Cardiac fibroblast (primary cell): ENCODE measurements around the gene SCN3B.

Source experiments
- DNase-seq, 2 donors: peaks; one replicate each; pipeline versions ENCODE4 v3.0.0 to v3.0.0-alpha.2; 2010; ENCODE audit warnings: low read depth in 2 of 2
- H3K4me3 ChIP-seq, 2 donors: replicated peaks in 1 of 2; 1 replicate in 1 of 2; 2 replicates in 1 of 2; pipeline ENCODE4 v1.5.1; 2011; ENCODE audit warnings: low read depth in 2 of 2, low read length in 2 of 2, mild to moderate bottlenecking in 2 of 2, moderate library complexity in 1 of 2
- TF ChIP-seq, protein P1 (sequence below): IDR thresholded peaks from one replicate; pipeline ENCODE4 v1.5.1; 2011; ENCODE audit warnings: low read depth, mild to moderate bottlenecking, low read length, inconsistent platforms

The SCN3B gene

GRCh38 chr11:123594188-123594901 lies 60.1 kb downstream of the SCN3B start:
- peak in 1 of 2 donors; percentile 10 for DNase-seq
- H3K4me3 ChIP-seq: no peak overlapping the region
- TF ChIP-seq, protein P1, sequence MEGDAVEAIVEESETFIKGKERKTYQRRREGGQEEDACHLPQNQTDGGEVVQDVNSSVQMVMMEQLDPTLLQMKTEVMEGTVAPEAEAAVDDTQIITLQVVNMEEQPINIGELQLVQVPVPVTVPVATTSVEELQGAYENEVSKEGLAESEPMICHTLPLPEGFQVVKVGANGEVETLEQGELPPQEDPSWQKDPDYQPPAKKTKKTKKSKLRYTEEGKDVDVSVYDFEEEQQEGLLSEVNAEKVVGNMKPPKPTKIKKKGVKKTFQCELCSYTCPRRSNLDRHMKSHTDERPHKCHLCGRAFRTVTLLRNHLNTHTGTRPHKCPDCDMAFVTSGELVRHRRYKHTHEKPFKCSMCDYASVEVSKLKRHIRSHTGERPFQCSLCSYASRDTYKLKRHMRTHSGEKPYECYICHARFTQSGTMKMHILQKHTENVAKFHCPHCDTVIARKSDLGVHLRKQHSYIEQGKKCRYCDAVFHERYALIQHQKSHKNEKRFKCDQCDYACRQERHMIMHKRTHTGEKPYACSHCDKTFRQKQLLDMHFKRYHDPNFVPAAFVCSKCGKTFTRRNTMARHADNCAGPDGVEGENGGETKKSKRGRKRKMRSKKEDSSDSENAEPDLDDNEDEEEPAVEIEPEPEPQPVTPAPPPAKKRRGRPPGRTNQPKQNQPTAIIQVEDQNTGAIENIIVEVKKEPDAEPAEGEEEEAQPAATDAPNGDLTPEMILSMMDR: no peak

DNA sequence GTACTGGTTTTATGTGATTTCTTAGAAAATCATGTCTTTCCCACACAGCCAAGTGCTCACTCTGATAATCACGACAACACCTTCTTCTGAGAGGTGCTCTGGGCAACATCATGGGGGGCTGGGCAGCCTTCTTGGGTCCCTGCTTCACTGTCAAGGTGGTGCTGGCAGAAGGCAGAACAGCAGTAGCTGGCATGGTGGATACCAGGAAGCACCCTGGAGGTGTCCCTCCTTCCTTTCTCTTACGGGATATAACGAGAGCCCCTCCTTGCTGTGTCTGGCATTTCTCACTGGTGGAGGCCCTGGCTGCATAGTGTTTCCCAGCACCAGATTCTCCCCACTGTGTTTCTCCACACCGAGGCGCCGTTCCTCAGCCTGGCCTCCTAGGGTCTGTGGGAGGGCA lies 60.9 kb downstream of the SCN3B start:
- DNase-seq: no peak
- TF ChIP-seq, protein P1: no peak
- no peak overlapping the region for H3K4me3 ChIP-seq

DNA sequence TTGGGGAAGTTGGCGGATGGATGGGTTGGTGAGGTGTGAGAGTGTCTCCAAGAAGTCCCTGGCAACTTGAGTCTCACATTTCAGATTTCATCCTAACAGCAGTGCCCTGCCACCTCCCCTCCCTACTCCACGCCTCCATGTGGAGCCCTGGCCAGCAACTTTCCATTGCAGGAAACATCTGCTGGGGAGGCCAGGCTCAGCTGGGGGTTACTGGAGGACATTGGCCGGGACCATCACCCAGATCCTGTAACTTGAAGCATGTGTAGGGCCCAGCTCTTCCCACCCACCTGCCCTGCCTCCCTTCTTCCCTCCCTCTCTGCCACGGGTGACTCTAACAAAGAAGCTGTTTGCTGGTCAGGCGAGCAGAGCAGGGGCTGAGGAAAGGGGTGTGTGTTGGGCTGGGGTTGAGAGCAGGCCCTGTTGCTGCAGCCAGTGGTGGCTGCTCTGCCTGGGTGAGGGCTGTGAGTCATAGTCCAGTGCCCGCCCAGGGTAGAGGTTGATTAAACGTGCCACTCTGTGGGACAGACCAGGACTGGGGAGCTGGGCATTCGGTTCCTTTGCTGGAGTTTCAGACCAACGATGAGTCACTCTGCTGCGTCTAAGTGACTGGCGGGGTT lies 64.0 kb downstream of the SCN3B start:
- TF ChIP-seq, protein P1: no peak
- peak; percentile 16 to 59 for DNase-seq
- no peak overlapping the region for H3K4me3 ChIP-seq

DNA sequence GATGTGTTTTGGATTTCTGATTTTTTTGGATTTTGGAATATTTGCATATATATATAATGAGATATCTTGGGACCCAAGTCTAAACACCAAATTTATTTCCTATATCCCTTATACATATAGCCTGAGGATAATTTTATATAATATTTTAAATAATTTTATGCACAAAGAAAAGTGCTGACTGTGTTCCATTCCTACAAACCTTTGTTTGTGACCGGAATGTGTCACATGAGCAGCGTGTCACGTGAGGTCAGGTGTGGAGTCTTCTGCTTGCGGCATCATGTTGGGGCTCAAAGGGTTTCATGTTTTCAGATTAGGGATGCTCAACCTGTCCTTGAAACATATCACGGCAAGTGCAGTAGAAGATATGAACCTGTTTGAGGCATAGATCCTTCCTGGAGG lies 65.6 kb downstream of the SCN3B start:
- DNase-seq: no peak
- TF ChIP-seq, protein P1: no peak
- no peak overlapping the region for H3K4me3 ChIP-seq

DNA sequence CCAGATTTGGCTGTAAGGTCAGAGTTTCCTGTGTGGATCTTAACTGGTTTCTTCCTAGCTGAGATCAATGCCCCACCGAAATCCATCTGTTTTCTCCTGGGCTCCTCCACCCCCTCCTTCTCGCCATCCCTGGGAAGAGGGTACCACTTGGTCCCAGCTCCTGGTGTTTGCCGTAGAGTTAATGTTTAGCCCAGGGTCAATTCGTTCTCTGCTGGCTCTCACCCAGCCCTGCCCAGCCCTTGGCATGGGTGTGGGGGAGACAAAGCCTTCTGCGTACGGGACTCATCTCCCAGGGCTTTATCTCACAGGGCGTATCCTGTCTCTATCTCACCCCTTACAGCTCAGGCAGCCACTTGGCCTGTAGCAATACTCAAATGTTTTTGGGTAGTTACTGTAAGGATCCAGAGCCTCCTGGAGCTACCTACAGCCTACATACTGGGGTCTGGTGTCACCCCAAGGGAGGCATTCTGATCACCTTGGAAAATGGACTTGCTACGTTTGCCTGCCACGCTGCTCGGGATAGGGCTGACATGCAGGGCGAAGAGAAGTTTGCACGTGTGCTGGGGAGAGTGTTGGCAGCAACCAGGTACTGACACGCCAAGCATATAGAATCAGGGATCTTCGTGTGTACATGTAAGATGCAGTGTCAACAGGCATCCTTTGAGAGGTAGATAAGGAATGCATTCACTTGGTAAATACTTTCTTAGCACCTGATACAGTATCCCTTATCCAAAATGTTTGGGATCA lies 66.1 kb downstream of the SCN3B start:
- no peak for DNase-seq

DNA sequence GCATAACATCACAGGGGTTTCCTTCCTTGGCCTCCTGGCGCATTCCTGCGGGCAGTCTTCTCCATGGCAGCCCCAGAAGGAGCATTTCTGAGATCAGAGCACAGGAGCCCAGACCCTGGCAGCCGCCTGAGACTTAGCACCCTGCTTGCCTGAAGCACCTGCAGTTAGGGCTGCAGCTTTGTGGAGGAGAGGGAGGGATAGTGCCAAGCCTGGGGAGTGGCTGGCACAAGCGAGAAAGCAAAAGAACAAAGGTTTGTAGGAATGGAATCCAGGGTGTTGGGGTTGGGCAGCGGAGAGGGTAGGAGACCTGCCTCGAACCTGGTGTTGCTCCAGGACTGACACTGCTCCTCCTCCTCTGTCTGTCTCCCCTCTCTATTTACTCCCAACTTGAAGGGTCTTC lies 66.9 kb downstream of the SCN3B start:
- H3K4me3 ChIP-seq: no peak overlapping the region
- TF ChIP-seq, protein P1: no peak
- no peak for DNase-seq

More for the DNA sequence above, 66.1 kb downstream of the SCN3B start:
- TF ChIP-seq, protein P1: no peak
- no peak overlapping the region for H3K4me3 ChIP-seq
